OCI-LY1 (cell line): ENCODE results near the gene PARP15.

Source experiments
- H2AFZ ChIP-seq: fragments of 200-600 bp; sonication (generic), shearing (Covaris generic); 2 replicates; pipeline ENCODE4 v1.6.0; 2014; ENCODE audit warnings: antibody characterized with exemption, mild to moderate bottlenecking, low read length
- H3F3A ChIP-seq: fragments of 200-600 bp; sonication (generic), shearing (Covaris generic); 2 replicates; pipeline ENCODE4 v1.6.0; 2014; ENCODE audit warnings: mild to moderate bottlenecking, antibody characterized with exemption, low read length, moderate library complexity; ENCODE audit not compliant: insufficient read depth
- H3K27ac ChIP-seq: fragments of 200-600 bp; sonication (generic); 2 replicates; pipeline ENCODE4 v1.5.1; 2014; ENCODE audit warnings: low read length, mixed run types, mild to moderate bottlenecking, low read depth; ENCODE audit not compliant: poor library complexity, severe bottlenecking
- H3K27me3 ChIP-seq: fragments of 200-600 bp; sonication (generic); 2 replicates; pipeline ENCODE4 v1.6.0; 2014; ENCODE audit warnings: antibody characterized with exemption, mild to moderate bottlenecking, low read length, moderate library complexity; ENCODE audit not compliant: insufficient read depth
- H3K36me3 ChIP-seq: fragments of 200-600 bp; sonication (generic); 2 replicates; pipeline ENCODE4 v1.6.1; 2014; ENCODE audit warnings: mild to moderate bottlenecking, antibody characterized with exemption, low read length, moderate library complexity, mixed read lengths; ENCODE audit not compliant: insufficient read depth
- H3K4me1 ChIP-seq: fragments of 200-600 bp; sonication (generic); 2 replicates; pipeline ENCODE4 v1.5.1; 2014; ENCODE audit warnings: mild to moderate bottlenecking, low read length, moderate library complexity; ENCODE audit not compliant: insufficient read depth, severe bottlenecking
- H3K4me2 ChIP-seq: fragments of 200-600 bp; sonication (generic), shearing (Covaris generic); 2 replicates; pipeline ENCODE4 v1.6.1; 2014; ENCODE audit warnings: low read length
- H3K4me3 ChIP-seq: fragments of 200-600 bp; sonication (generic); 2 replicates; pipeline ENCODE4 v1.5.1; 2014; ENCODE audit warnings: low read length, low read depth, mild to moderate bottlenecking, mixed read lengths; ENCODE audit not compliant: poor library complexity, severe bottlenecking
- H3K79me2 ChIP-seq: fragments of 200-600 bp; shearing (Covaris generic); 2 replicates; pipeline ENCODE4 v1.6.1; 2016; ENCODE audit warnings: mixed run types, low read length, mixed read lengths; ENCODE audit not compliant: insufficient read depth
- H3K9ac ChIP-seq: fragments of 200-600 bp; sonication (generic), shearing (Covaris generic); 2 replicates; pipeline ENCODE4 v1.6.1; 2014; ENCODE audit warnings: mild to moderate bottlenecking, low read length, mixed read lengths
- H3K9me2 ChIP-seq: fragments of 200-600 bp; sonication (generic), shearing (Covaris generic); 2 replicates; pipeline ENCODE4 v1.6.1; 2014; ENCODE audit warnings: low read depth, mild to moderate bottlenecking, low read length, mixed read lengths
- H3K9me3 ChIP-seq: fragments of 200-600 bp; shearing (Covaris generic); 2 replicates; pipeline ENCODE4 v1.6.1; 2014; ENCODE audit warnings: low read length, mixed read lengths
- H4K20me1 ChIP-seq: fragments of 200-600 bp; sonication (generic), shearing (Covaris generic); 2 replicates; pipeline ENCODE4 v1.6.0; 2016; ENCODE audit warnings: mild to moderate bottlenecking, low read length; ENCODE audit not compliant: insufficient read depth
- EZH2 ChIP-seq: fragments of 200-600 bp; sonication (generic), shearing (Covaris generic); IDR thresholded peaks from 2 replicates; pipeline ENCODE4 v1.8.0; 2017; ENCODE audit warnings: borderline replicate concordance, mixed run types, mild to moderate bottlenecking, antibody characterized with exemption, low read length, moderate library complexity, mixed read lengths
- TF ChIP-seq, protein P1 (sequence below): fragments of 200-600 bp; sonication (generic), shearing (Covaris generic); IDR thresholded peaks from 2 replicates; pipeline ENCODE4 v1.5.1; 2017; ENCODE audit warnings: mild to moderate bottlenecking, antibody characterized with exemption, low read length, moderate library complexity, mixed read lengths

The PARP15 gene

DNA sequence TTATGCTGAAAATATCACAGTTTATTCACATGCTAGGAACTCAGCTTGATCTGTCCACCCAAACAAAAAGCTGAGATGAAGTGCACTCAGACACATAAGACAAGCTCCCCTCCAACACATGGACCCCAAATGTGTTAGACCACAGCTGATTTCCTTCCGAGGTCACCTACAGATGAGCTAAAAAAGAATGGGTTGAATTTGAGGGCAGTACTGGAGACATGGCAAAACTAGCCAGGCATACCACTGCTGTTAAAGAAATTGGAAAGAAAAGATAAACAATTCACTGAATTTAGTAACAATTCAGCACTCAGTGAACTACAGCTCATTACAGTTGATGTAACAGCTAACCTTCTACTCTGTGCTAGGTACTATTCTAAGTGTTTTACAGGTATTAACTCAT lies 28.8 kb upstream of the PARP15 start:
- Histone ChIP-seq H3K4me1 (no peaks in the 10 kb centered on the region), H3K9me3 (no peaks in the 10 kb centered on the region), H3K27me3 (no peaks in the 10 kb centered on the region), H3K36me3 (no peaks in the 10 kb centered on the region), H3K79me2 (no peaks in the 10 kb centered on the region), H3K9ac (no peak overlapping the region), H3K27ac (no peak overlapping the region), H3K9me2 (no peaks in the 10 kb centered on the region), H2AFZ (no peak overlapping the region), H3K4me3 (no peak overlapping the region), H3K4me2 (no peak overlapping the region), H3F3A (no peaks in the 10 kb centered on the region), H4K20me1 (no peaks in the 10 kb centered on the region)
- TF ChIP-seq, protein P1, sequence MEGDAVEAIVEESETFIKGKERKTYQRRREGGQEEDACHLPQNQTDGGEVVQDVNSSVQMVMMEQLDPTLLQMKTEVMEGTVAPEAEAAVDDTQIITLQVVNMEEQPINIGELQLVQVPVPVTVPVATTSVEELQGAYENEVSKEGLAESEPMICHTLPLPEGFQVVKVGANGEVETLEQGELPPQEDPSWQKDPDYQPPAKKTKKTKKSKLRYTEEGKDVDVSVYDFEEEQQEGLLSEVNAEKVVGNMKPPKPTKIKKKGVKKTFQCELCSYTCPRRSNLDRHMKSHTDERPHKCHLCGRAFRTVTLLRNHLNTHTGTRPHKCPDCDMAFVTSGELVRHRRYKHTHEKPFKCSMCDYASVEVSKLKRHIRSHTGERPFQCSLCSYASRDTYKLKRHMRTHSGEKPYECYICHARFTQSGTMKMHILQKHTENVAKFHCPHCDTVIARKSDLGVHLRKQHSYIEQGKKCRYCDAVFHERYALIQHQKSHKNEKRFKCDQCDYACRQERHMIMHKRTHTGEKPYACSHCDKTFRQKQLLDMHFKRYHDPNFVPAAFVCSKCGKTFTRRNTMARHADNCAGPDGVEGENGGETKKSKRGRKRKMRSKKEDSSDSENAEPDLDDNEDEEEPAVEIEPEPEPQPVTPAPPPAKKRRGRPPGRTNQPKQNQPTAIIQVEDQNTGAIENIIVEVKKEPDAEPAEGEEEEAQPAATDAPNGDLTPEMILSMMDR, result no peak
- no peak for TF ChIP-seq EZH2

DNA sequence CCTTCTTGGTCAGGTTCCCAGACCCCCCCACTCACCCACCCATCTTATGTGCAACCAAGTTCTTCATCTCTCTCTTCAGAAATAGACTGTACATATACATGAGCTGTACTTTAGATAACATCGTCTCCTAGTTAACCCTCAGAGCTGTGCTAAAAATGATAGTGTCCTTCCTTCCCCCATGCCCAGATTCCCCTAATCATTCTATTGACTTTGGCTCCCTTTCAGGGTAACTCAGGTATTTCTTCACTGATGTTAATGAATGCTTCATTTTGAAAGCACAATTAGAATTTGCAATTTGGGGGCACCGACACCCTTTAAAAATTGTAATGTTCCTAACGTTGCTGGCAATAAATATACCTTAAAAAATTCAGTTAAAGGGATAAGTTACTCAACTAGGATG lies 24.3 kb upstream of the PARP15 start:
- Histone ChIP-seq H4K20me1 (no peaks in the 10 kb centered on the region), H2AFZ (no peak overlapping the region), H3K9ac (no peak overlapping the region), H3K27me3 (no peaks in the 10 kb centered on the region), H3K36me3 (no peaks in the 10 kb centered on the region), H3K4me1 (no peaks in the 10 kb centered on the region), H3K9me2 (no peaks in the 10 kb centered on the region), H3K79me2 (no peaks in the 10 kb centered on the region), H3K27ac (no peak overlapping the region), H3F3A (no peaks in the 10 kb centered on the region), H3K4me2 (no peak overlapping the region), H3K9me3 (no peaks in the 10 kb centered on the region), H3K4me3 (no peak overlapping the region)
- TF ChIP-seq, protein P1, result no peak
- TF ChIP-seq EZH2, result no peak

DNA sequence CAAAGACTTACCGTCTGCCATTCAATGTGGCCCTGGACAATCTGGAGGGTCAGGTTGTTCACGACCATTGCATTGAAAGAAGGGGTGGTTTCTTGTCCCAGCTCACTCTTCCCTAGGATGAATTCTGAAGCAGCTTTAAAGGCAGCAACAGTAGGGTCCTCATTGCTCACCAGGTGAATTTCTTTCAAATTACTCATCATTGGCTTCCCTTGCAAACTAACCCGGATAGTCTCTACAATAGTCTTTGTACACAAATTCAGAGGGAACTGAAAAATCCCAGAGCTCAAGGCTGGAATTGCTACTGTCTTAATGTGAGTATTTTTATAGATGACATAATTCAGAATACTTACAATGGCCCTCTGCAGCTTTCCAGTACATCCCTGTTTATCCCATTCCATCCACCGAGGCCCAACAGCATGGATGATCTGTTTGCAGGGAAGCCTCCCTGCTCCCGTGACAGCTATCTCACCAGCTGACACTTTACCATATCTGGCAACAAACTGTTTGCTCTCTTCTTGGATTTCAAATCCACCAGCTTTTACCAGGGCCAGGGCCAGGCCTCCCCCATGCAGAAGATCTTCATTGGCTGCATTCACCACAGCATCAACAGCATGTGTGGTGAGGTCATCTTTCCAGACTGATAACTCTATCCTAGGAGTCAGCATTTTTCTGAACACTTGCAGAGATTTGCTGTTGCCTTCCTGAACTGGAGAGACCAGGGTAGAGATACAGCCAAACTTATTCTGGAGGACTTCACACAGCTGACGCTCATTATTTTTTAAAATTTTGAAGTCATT lies 22.0 kb upstream of the PARP15 start:
- H3F3A ChIP-seq, result no peaks in the 10 kb centered on the region
- H3K27me3 ChIP-seq, result no peaks in the 10 kb centered on the region
- no peaks in the 10 kb centered on the region for H3K9me2 ChIP-seq
- H2AFZ ChIP-seq, result no peak overlapping the region
- TF ChIP-seq EZH2, result no peak
- TF ChIP-seq, protein P1, result no peak
- no peak overlapping the region for H3K9ac ChIP-seq
- H3K27ac ChIP-seq, result no peak overlapping the region
- no peaks in the 10 kb centered on the region for H3K4me1 ChIP-seq
- H4K20me1 ChIP-seq, result no peaks in the 10 kb centered on the region
- no peaks in the 10 kb centered on the region for H3K9me3 ChIP-seq
- H3K4me2 ChIP-seq, result no peak overlapping the region
- H3K36me3 ChIP-seq, result no peaks in the 10 kb centered on the region
- H3K79me2 ChIP-seq, result no peaks in the 10 kb centered on the region
- no peak overlapping the region for H3K4me3 ChIP-seq
